ENCODE measurements around the gene SLIT3.
A peak's percentile ranks its signal among the peaks of the same experiment; 100 is the strongest.

SLIT3 gene

GRCh38 chr5:168696611-168697010 is 604.3 kb downstream of the SLIT3 start:
- H3K4me3 Mint-ChIP-seq, result no peak overlapping the region
- H3K27ac Mint-ChIP-seq, result no peak overlapping the region
- no peak for DNase-seq (ENCODE audit: low spot score)
- no peaks in the 10 kb centered on the region for H3K36me3 Mint-ChIP-seq (ENCODE audit: low read depth)
- no peaks in the 10 kb centered on the region for H3K4me1 Mint-ChIP-seq (ENCODE audit: low read depth)
- no peaks in the 10 kb centered on the region for H3K9me3 Mint-ChIP-seq
- H3K27me3 Mint-ChIP-seq (ENCODE audit: low read depth), result no peaks in the 10 kb centered on the region

DNA sequence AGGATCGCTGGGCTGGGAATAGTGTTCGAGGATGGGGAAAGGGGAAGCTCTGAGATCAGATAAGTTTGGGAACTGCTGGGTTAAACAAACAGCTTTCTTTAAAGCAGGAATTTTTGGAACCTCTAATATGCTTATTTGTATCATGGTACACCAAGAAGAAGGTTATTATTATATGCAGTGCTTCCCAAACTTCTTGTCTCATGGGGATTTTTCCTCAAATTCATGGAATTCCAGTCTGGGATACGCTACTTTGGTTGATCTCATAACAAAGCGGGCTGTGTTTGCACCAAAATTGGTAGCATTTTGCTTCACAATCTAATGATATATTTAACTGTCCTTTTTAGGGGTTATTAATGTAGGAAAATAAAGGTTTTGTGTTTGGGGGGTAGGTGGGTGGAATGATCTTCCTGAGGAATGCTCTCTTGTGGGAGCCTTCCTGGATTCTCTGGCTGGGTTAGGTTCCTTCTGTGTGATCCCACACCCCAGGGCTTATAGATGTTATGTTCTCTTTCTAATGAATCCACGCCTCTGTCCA is 605.6 kb downstream of the SLIT3 start:
- no peak overlapping the region for H3K4me3 Mint-ChIP-seq
- H3K9me3 Mint-ChIP-seq, result no peaks in the 10 kb centered on the region
- H3K27me3 Mint-ChIP-seq (ENCODE audit: low read depth), result no peaks in the 10 kb centered on the region
- no peak overlapping the region for H3K27ac Mint-ChIP-seq
- no peaks in the 10 kb centered on the region for H3K4me1 Mint-ChIP-seq (ENCODE audit: low read depth)
- H3K36me3 Mint-ChIP-seq (ENCODE audit: low read depth), result no peaks in the 10 kb centered on the region
- no peak for DNase-seq (ENCODE audit: low spot score)

GRCh38 chr5:168694289-168694688 is 606.6 kb downstream of the SLIT3 start:
- Mint-ChIP-seq H3K27me3 (ENCODE audit: low read depth) (no peaks in the 10 kb centered on the region), H3K27ac (no peak overlapping the region), H3K4me1 (ENCODE audit: low read depth) (no peaks in the 10 kb centered on the region), H3K9me3 (no peaks in the 10 kb centered on the region), H3K4me3 (no peak overlapping the region), H3K36me3 (ENCODE audit: low read depth) (no peaks in the 10 kb centered on the region)
- DNase-seq (ENCODE audit: low spot score), result no peak

DNA sequence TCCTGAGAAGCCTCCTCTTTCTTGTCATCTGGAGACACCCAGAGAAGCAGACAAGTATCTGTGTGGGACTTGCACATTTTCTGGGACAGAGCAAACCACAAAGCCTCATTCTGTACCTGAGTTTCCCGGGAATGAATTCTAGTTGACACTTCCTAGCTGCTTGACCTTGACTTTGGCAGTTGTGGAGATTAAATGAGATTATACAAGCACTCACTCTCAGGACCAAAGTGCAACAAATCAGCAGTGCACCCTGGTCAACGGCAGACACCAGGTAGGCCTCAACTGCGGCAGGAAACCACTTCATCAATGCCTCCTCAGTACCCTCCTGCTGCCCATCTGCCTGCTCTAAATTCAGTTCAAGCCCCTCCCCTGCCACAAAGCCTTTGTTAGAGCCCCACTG is 607.1 kb downstream of the SLIT3 start:
- no peaks in the 10 kb centered on the region for H3K27me3 Mint-ChIP-seq (ENCODE audit: low read depth)
- no peak overlapping the region for H3K4me3 Mint-ChIP-seq
- H3K9me3 Mint-ChIP-seq, result no peaks in the 10 kb centered on the region
- no peak overlapping the region for H3K27ac Mint-ChIP-seq
- H3K4me1 Mint-ChIP-seq (ENCODE audit: low read depth), result no peaks in the 10 kb centered on the region
- no peak for DNase-seq (ENCODE audit: low spot score)
- H3K36me3 Mint-ChIP-seq (ENCODE audit: low read depth), result no peaks in the 10 kb centered on the region

DNA sequence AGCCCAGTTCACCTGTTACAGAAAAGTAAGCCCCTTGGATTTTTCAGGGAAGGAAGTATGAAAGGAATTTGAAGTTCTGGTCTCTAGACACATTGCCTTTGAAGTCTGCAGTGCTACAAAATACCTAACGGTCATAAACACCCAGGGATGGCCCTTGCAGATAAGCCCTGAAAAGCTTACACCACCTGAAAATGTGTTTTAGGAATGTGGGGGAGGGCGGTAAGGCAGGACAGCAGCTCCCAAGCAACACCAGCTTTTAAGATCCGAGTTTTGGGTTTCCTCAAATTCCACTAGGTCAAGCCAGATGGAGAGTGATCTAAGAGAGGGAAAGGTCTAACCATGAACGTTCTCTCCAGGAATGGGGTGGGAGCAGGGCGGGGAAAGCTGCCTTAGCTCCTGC is 607.6 kb downstream of the SLIT3 start:
- H3K9me3 Mint-ChIP-seq, result no peaks in the 10 kb centered on the region
- DNase-seq (ENCODE audit: low spot score), result no peak
- no peaks in the 10 kb centered on the region for H3K36me3 Mint-ChIP-seq (ENCODE audit: low read depth)
- H3K27ac Mint-ChIP-seq, result no peak overlapping the region
- H3K4me3 Mint-ChIP-seq, result no peak overlapping the region
- no peaks in the 10 kb centered on the region for H3K27me3 Mint-ChIP-seq (ENCODE audit: low read depth)
- no peaks in the 10 kb centered on the region for H3K4me1 Mint-ChIP-seq (ENCODE audit: low read depth)

- no peaks in the 10 kb centered on the region for H3K36me3 Mint-ChIP-seq (ENCODE audit: low read depth)
- DNase-seq (ENCODE audit: low spot score), result no peak
- H3K9me3 Mint-ChIP-seq, result no peaks in the 10 kb centered on the region
- H3K27ac Mint-ChIP-seq, result no peak overlapping the region
- H3K4me1 Mint-ChIP-seq (ENCODE audit: low read depth), result no peaks in the 10 kb centered on the region
- H3K4me3 Mint-ChIP-seq, result no peak overlapping the region
- no peaks in the 10 kb centered on the region for H3K27me3 Mint-ChIP-seq (ENCODE audit: low read depth)
These were observed 609.0 kb downstream of the SLIT3 start for GRCh38 chr5:168691891-168692290.

DNA sequence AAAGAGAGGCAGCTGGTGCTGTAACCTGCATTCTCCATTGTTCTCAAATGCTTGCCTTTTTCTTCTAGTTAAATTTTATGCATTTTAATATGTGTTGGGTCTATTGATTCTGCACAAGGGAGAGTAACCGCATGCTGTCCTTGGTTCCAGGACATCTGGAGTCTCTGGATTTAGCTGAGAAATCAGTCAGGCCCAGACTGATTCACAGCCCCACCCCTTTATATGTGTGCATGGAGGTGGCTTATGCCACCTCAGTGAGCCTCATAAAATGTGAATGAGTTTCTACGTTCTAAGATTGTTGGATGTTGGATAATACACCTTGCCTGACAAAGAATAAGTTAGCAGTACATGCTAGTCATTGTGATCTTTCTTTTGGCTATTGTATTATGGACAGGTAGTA is 611.7 kb downstream of the SLIT3 start:
- no peaks in the 10 kb centered on the region for H3K27me3 Mint-ChIP-seq (ENCODE audit: low read depth)
- H3K36me3 Mint-ChIP-seq (ENCODE audit: low read depth), result no peaks in the 10 kb centered on the region
- H3K4me3 Mint-ChIP-seq, result no peak overlapping the region
- no peaks in the 10 kb centered on the region for H3K9me3 Mint-ChIP-seq
- no peak overlapping the region for H3K27ac Mint-ChIP-seq
- H3K4me1 Mint-ChIP-seq (ENCODE audit: low read depth), result no peaks in the 10 kb centered on the region
- DNase-seq (ENCODE audit: low spot score), result no peak

DNA sequence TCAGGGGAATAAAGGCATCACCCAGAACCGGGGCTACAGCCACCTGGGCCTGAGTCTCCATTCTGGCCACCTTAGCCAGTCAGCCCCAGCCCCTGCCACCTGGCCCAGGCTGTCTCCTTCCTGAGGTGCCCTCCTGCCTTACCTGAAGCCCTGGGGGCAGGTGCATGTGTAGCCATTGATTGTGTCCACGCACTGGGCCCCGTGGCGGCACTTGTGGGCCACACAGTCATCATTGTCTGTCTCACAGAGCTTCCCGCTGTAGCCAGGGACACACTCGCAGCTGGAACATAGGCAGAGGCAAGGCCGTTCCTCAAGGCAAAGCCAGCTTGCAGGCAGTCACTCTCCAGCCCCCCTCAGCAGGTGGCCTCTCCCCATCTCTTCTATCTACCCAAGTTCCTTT is 614.1 kb downstream of the SLIT3 start:
- Mint-ChIP-seq H3K9me3 (no peaks in the 10 kb centered on the region), H3K27me3 (ENCODE audit: low read depth) (no peaks in the 10 kb centered on the region), H3K4me1 (ENCODE audit: low read depth) (peaks cover 6% of the 10 kb centered on the region), H3K36me3 (ENCODE audit: low read depth) (no peaks in the 10 kb centered on the region), H3K27ac (no peak overlapping the region), H3K4me3 (no peak overlapping the region)
- no peak for DNase-seq (ENCODE audit: low spot score)

GRCh38 chr5:168685566-168685965 is 615.4 kb downstream of the SLIT3 start:
- Mint-ChIP-seq H3K4me1 (ENCODE audit: low read depth) (peaks cover 12% of the 10 kb centered on the region), H3K36me3 (ENCODE audit: low read depth) (no peaks in the 10 kb centered on the region), H3K27ac (no peak overlapping the region), H3K9me3 (no peaks in the 10 kb centered on the region), H3K4me3 (no peak overlapping the region), H3K27me3 (ENCODE audit: low read depth) (no peaks in the 10 kb centered on the region)
- no peak for DNase-seq (ENCODE audit: low spot score)

- no peaks in the 10 kb centered on the region for H3K36me3 Mint-ChIP-seq (ENCODE audit: low read depth)
- no peaks in the 10 kb centered on the region for H3K27me3 Mint-ChIP-seq (ENCODE audit: low read depth)
- peak overlapping the region; percentile 55 for H3K4me3 Mint-ChIP-seq
- DNase-seq (ENCODE audit: low spot score), result no peak
- H3K4me1 Mint-ChIP-seq (ENCODE audit: low read depth), result peaks cover 12% of the 10 kb centered on the region
- H3K9me3 Mint-ChIP-seq, result no peaks in the 10 kb centered on the region
- peak overlapping the region; percentile 66 for H3K27ac Mint-ChIP-seq
These were observed 617.0 kb downstream of the SLIT3 start for GRCh38 chr5:168683927-168684295.

GRCh38 chr5:168683247-168683926 is 617.6 kb downstream of the SLIT3 start:
- Mint-ChIP-seq H3K36me3 (ENCODE audit: low read depth) (no peaks in the 10 kb centered on the region), H3K9me3 (no peaks in the 10 kb centered on the region), H3K27me3 (ENCODE audit: low read depth) (no peaks in the 10 kb centered on the region), H3K4me3 (peak overlapping the region; percentile 55), H3K4me1 (ENCODE audit: low read depth) (peaks cover 12% of the 10 kb centered on the region), H3K27ac (peak overlapping the region; percentile 66)
- DNase-seq (ENCODE audit: low spot score), result peak; percentile 48

- Mint-ChIP-seq H3K4me1 (ENCODE audit: low read depth) (peaks cover 12% of the 10 kb centered on the region), H3K27ac (peak overlapping the region; percentile 55), H3K36me3 (ENCODE audit: low read depth) (no peaks in the 10 kb centered on the region), H3K4me3 (no peak overlapping the region), H3K27me3 (ENCODE audit: low read depth) (no peaks in the 10 kb centered on the region), H3K9me3 (no peaks in the 10 kb centered on the region)
- DNase-seq (ENCODE audit: low spot score), result peak; percentile 31
These were observed 619.3 kb downstream of the SLIT3 start for GRCh38 chr5:168681556-168682183.

DNA sequence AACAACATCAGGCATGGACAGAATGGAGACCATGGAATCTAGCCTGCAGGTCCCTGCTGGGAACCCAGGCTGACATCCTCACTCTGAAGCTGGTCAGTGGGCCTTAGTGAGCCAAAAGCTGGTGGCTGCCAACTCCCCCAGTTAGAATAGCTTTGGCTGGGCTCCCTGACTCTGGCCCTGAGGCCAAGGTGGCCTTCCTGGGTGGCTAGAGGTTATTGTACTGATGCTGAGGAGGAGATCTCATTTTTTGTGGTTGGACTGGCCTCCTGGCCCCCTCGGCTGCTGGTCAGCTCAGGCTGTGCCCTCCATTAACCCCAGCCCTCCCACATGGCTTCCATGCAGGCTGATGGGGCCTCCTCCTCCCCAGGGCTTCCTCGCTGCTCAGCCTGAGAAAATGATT is 620.5 kb downstream of the SLIT3 start:
- Mint-ChIP-seq H3K9me3 (no peaks in the 10 kb centered on the region), H3K27ac (no peak overlapping the region), H3K36me3 (ENCODE audit: low read depth) (no peaks in the 10 kb centered on the region)

DNA sequence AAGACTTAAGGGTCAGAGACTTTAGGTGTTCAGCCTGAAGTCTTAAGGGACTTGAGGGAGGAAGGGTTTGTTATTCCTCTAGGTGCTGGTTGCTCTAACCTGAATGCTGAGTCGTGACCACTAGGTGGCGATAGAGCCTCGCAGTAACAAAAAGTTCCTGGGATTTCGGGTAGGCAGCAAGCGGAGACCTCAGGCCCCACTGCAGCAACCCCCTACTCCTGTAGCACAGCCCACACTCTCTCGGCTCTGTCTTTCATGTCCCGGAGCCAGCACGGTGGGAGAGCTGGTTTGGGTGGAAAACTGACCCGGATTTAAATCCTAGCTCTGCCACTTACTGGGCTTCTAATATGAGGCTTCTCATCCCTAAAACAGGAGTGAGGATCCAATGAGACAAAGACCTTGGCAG is 621.4 kb downstream of the SLIT3 start:
- DNase-seq (ENCODE audit: low spot score), result peak; percentile 46
- Mint-ChIP-seq H3K27ac (no peak overlapping the region), H3K4me1 (ENCODE audit: low read depth) (peaks cover 12% of the 10 kb centered on the region), H3K9me3 (no peaks in the 10 kb centered on the region), H3K36me3 (ENCODE audit: low read depth) (no peaks in the 10 kb centered on the region), H3K4me3 (no peak overlapping the region), H3K27me3 (ENCODE audit: low read depth) (no peaks in the 10 kb centered on the region)

More for the DNA sequence above, 620.5 kb downstream of the SLIT3 start:
- no peak for DNase-seq (ENCODE audit: low spot score)
- no peak overlapping the region for H3K4me3 Mint-ChIP-seq
- H3K4me1 Mint-ChIP-seq (ENCODE audit: low read depth), result peaks cover 12% of the 10 kb centered on the region
- no peaks in the 10 kb centered on the region for H3K27me3 Mint-ChIP-seq (ENCODE audit: low read depth)

GRCh38 chr5:168676501-168676900 is 624.4 kb downstream of the SLIT3 start:
- no peaks in the 10 kb centered on the region for H3K36me3 Mint-ChIP-seq (ENCODE audit: low read depth)
- no peaks in the 10 kb centered on the region for H3K27me3 Mint-ChIP-seq (ENCODE audit: low read depth)
- peaks cover 3% of the 10 kb centered on the region for H3K4me1 Mint-ChIP-seq (ENCODE audit: low read depth)
- no peak overlapping the region for H3K4me3 Mint-ChIP-seq
- H3K27ac Mint-ChIP-seq, result no peak overlapping the region
- DNase-seq (ENCODE audit: low spot score), result no peak
- H3K9me3 Mint-ChIP-seq, result no peaks in the 10 kb centered on the region

All from T-helper 2 cell treated with Interferon-gamma antibody and Interleukin-4, amounts not matched to agents 5 μg/mL and 100 μg/mL, for 36 hours (primary cell).